Hematopoietic multipotent progenitor cell treated with erythropoietin and hydrocortisone succinate and interleukin-3 and kit ligand, for 6 days (in vitro differentiated cells): ENCODE measurements around the gene PIP4K2A.
"Not testable (repeated sequence)": the region's sequence is repeated elsewhere in the genome, so short reads cannot be mapped to it uniquely, and the experiment has no call there.

Experiments
- DNase-seq: peaks from one replicate; pipeline ENCODE4 v3.0.0-alpha.2; 2015

The PIP4K2A gene

GRCh38 chr10:22692119-22692518 lies 22.3 kb downstream of the PIP4K2A start:
- DNase-seq: not testable (repeated sequence)

DNA sequence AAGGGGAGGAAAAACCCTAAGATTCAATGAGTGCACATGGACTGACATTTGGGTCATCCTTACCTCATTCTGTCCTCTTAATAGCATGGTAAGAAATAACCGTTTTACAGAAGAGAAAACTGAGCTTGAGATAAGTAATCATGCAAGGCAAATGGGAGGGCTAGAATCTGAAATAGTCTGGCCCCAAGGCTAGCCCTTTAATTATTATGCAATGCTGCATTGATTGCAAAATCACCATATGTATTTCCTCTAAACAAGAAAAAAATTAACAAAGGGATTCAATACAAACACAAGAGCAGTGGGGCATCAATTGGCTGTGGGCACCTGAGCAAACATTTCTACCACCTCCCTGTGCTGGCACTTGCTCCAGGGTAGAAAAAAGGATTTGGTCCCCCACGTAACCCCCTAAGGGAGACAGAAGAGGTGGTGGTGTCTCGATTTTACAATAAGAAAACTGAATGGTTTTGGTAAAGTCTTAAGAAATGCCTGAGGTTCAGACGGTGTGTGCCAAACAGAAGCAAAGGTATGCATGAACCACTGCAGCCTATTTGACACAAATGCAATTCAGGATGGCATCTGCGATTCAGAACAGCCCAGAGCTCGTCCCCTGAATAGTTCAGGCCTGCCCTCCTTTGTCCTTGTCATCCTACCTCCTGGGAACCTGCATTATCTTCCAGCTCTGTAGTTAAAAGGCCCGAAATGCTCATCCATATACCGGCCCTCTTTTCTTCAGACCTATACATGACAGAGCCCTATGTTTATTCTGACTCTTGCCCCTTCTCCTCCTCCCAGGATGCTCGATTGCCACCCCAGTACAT lies 23.6 kb downstream of the PIP4K2A start:
- peak; percentile 69 for DNase-seq

DNA sequence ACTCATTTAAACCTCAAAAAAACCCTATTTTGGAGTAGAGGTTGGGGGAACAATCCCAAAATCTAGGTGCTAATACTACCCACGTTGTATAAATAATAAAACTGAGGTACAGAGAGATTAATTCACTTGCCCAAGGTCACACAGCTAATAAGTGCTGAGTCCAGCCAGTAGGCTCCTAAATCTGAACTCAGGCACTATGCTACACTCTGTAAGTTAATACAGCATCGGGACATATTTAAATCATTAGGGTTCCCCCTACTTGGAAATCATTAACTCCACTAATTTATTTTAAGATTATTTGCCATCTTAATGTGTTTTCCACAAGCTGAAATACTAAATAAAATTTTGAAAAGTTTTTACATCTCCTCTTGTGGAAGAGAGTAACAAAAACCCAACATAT lies 24.2 kb downstream of the PIP4K2A start:
- DNase-seq: no peak

DNA sequence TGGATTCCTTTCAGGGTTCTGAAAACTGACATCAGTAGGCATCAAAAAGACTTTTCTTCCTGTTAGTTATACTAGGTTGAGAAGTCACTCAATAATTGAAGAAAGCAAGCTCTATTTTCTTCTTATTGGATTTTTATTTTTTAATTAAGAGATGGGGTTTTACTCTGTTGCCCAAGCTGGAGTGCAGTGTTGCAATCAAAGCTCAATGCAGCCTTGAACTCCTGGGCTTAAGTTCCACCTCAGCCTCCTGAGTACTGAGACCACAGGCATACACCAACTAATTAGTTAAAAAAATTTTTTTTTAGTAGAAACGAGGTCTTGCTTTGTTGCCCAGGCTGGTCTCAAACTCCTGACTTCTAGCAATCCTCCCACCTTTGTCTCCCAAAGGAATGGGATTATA lies 28.0 kb downstream of the PIP4K2A start:
- no peak for DNase-seq

DNA sequence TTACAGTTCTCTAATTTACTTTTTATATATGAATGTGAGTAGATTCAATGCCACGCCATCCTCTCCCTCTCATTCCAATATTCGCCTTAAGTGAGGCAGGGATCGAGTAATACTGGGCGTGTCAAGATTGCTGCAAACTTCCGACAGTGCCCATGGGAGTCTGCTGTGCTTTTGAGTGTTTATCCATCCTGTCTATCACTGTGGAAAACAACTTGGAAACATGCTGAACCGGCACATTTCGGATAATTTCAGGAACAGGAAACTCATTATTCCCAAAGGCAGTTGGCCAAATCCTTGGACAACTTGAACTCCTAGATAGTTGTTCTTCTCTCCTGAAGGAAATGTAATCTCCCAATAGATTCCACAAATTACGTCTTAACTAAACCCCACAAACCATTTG lies 28.5 kb downstream of the PIP4K2A start:
- DNase-seq: no peak

- DNase-seq: peak; percentile 44
These were observed 29.7 kb downstream of the PIP4K2A start for GRCh38 chr10:22684699-22685098.

- DNase-seq: no peak
These were observed 31.3 kb downstream of the PIP4K2A start for GRCh38 chr10:22683140-22683389.

- peak; percentile 67 for DNase-seq
These were observed 31.9 kb downstream of the PIP4K2A start for GRCh38 chr10:22682237-22683139.

GRCh38 chr10:22681783-22682183 lies 32.6 kb downstream of the PIP4K2A start:
- DNase-seq: peak; percentile 93

- DNase-seq: no peak
These were observed 33.1 kb downstream of the PIP4K2A start for GRCh38 chr10:22681301-22681700.

DNA sequence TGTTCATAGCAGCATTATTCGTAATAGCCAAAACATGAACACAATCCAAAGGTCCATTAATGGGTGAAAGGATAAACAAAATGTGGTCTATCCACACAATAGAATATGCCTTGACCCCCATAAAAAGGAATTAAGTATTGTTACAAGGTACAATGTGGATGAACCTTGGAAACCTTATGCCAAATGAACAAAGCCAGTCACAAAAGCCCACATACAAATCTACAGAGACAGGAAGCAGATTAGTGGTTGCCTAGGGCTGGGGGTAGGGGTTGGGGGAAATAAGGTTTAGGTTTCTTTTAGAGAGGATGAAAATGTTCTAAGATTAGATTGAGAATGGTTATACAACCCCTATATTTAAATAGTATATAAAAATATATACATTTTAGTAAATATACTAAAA lies 34.8 kb downstream of the PIP4K2A start:
- no peak for DNase-seq

DNA sequence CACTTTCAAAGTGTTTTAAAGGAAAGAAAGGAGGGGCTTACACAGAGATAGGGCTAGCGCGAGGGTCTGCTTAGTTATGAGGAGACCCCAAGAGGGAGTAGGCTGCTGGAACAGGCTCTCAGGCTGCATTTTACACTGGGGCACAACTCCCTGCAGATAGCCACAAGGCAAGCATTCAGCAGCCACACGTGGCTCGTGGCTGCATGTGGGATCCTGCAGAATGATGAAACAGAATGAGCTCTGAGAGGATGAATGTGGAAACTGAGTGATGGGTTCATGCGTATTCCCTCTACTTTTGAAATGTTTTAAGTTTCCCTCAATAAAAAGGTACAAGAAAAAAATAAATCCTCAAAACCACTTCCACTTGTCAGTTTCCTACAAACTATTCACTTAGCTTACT lies 37.0 kb downstream of the PIP4K2A start:
- DNase-seq: no peak

- DNase-seq: no peak
These were observed 37.9 kb downstream of the PIP4K2A start for GRCh38 chr10:22676435-22676834.

DNA sequence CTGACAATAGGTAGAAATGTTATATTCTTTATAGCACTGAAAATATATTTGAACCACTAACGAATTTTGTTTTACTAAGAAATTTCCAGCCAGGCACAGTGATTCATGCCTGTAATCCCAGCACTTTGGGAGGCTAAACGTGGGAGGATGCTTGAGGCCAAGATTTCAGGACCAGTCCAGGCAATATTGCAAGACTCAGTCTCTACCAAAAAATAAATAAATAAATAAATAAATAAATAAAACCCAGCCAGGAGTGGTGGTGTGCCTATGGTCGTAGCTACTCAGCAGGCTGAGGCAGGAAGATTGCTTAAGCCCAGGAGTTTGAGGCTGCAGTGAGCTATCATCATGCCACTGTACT lies 39.8 kb downstream of the PIP4K2A start:
- DNase-seq: no peak

- DNase-seq: peak; percentile 73
These were observed 40.4 kb downstream of the PIP4K2A start for GRCh38 chr10:22673785-22674572.

DNA sequence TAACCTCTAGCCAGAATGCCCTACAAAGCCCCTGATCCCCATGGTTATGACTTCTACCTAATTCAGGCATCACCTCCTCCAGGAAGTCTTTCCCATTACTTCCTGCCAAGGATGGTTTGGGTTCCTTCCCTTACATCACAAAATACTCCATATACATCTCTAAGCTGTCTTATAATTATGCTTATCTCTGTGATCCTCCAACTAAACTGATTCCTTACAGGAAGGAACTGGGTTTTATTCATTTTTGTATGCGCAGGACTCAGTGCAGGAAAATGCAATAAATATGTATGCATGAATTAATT lies 41.3 kb downstream of the PIP4K2A start:
- no peak for DNase-seq

- peak; percentile 71 for DNase-seq
These were observed 41.9 kb downstream of the PIP4K2A start for GRCh38 chr10:22672319-22673090.

DNA sequence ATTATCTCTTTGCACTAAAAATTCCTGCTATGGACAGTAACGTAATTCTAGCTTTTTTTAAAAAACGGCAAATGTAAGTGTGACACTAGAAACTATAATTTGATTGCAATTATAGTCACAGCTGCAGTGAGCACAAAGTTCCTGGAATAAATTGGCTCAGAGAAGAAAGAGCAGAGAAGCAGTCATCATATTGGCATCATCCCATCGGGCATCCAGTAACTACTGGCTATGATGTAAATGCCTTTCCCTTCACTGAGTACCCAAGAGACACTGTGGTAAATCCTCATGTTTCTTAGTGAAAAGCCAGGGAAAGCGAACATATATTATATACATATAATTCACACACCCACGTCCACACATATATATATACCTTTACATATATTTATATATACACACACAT lies 43.6 kb downstream of the PIP4K2A start:
- peak; percentile 26 for DNase-seq

- DNase-seq: peak; percentile 62
These were observed 45.1 kb downstream of the PIP4K2A start for GRCh38 chr10:22669163-22669711.

GRCh38 chr10:22667093-22667480 lies 47.3 kb downstream of the PIP4K2A start:
- no peak for DNase-seq

- peak; percentile 94 for DNase-seq
These were observed 47.9 kb downstream of the PIP4K2A start for GRCh38 chr10:22666287-22667092.

- DNase-seq: no peak
These were observed 49.0 kb downstream of the PIP4K2A start for GRCh38 chr10:22665329-22665728.
